ENCODE measurements around the gene KRT83. TPM values are rescaled to one million over a fixed set of nuclear protein-coding genes. Genes with fewer than 3 reads are reported as not detected.

KRT83 gene
- total and polyA plus RNA-seq, 2 of the 13 experiments (the other 11 are each of a cell fraction or from before 2014, with no cell fraction given): not detected

DNA sequence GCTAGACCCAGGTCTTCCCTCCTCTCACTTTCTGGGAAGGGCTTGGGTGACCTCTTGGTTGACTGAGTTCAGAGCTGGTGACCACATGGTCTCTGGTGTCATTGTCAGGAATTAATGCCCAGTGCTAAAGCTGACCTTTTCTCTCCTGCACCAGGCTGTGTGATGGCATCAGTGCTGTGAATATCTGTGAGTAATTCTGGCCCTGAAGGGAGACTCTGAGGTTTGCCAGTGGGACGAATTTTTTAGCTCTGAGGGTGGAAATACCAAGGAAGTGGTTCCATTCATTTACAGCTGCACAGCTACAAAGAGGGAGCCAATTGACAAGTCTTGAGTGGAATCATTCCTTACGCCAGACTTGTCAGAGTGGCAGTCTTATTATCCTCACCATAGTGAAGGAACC is 53.0 kb downstream of the KRT83 start:
- DNase-seq (ENCODE audit: low spot score) (no peak), FAIRE-seq (no peak), ATAC-seq (no peak)
- no peaks in the 10 kb centered on the region; a peak in 3 of 5 replicates for H3K27me3 ChIP-seq (ENCODE audit: control insufficient read depth in 1 of 2, insufficient read depth in 2 of 2, low read length in 2 of 2)
- WGBS (ENCODE audit: low lambda C conversion rate): 100% methylated on average over 1 of the region's 2 CpGs
- H3K4me2 ChIP-seq (ENCODE audit: low read depth, low read length): no peak overlapping the region
- H3K4me3 ChIP-seq (replicated peaks in 1 of 3; ENCODE audit: insufficient read depth in 1 of 3, low read depth in 2 of 3, low read length in 3 of 3): no peak overlapping the region
- H2AFZ ChIP-seq (ENCODE audit: low read length): no peak overlapping the region
- no peak overlapping the region for H3K27ac ChIP-seq (ENCODE audit: extremely low read length, insufficient read depth, low read length)
- ChIA-PET CTCF (ENCODE audit: low intra/inter-chr PET ratio, low total read pairs) (no interaction called here), POLR2A (no interaction called here)
- H4K20me1 ChIP-seq (ENCODE audit: insufficient read depth, low read length): no peaks in the 10 kb centered on the region
- no peaks in the 10 kb centered on the region for H3K9me3 ChIP-seq (ENCODE audit: low read length)
- intact Hi-C loops (cut with micrococcal nuclease; ENCODE audit: unreplicated experiment) (no loop called here), in situ Hi-C loops (cut with HindIII; ENCODE audit: extremely low pct_ligation_motif_present, low pct_unique_long_range_greater_than_20kb) (no loop called here)
- no peaks in the 10 kb centered on the region for H3K36me3 ChIP-seq (replicated peaks in 1 of 2; ENCODE audit: control insufficient read depth in 1 of 2, insufficient read depth in 2 of 2, low read length in 2 of 2)
- TF ChIP-seq THAP11 (CRISPR knock-in tag; IDR thresholded peaks at IDR 0.05): no peak
- TF ChIP-seq, protein P1, sequence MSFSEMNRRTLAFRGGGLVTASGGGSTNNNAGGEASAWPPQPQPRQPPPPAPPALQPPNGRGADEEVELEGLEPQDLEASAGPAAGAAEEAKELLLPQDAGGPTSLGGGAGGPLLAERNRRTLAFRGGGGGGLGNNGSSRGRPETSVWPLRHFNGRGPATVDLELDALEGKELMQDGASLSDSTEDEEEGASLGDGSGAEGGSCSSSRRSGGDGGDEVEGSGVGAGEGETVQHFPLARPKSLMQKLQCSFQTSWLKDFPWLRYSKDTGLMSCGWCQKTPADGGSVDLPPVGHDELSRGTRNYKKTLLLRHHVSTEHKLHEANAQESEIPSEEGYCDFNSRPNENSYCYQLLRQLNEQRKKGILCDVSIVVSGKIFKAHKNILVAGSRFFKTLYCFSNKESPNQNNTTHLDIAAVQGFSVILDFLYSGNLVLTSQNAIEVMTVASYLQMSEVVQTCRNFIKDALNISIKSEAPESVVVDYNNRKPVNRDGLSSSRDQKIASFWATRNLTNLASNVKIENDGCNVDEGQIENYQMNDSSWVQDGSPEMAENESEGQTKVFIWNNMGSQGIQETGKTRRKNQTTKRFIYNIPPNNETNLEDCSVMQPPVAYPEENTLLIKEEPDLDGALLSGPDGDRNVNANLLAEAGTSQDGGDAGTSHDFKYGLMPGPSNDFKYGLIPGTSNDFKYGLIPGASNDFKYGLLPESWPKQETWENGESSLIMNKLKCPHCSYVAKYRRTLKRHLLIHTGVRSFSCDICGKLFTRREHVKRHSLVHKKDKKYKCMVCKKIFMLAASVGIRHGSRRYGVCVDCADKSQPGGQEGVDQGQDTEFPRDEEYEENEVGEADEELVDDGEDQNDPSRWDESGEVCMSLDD (CRISPR knock-in tag; IDR thresholded peaks at IDR 0.05; ENCODE audit: borderline replicate concordance): no peak
- TF ChIP-seq, protein P2, sequence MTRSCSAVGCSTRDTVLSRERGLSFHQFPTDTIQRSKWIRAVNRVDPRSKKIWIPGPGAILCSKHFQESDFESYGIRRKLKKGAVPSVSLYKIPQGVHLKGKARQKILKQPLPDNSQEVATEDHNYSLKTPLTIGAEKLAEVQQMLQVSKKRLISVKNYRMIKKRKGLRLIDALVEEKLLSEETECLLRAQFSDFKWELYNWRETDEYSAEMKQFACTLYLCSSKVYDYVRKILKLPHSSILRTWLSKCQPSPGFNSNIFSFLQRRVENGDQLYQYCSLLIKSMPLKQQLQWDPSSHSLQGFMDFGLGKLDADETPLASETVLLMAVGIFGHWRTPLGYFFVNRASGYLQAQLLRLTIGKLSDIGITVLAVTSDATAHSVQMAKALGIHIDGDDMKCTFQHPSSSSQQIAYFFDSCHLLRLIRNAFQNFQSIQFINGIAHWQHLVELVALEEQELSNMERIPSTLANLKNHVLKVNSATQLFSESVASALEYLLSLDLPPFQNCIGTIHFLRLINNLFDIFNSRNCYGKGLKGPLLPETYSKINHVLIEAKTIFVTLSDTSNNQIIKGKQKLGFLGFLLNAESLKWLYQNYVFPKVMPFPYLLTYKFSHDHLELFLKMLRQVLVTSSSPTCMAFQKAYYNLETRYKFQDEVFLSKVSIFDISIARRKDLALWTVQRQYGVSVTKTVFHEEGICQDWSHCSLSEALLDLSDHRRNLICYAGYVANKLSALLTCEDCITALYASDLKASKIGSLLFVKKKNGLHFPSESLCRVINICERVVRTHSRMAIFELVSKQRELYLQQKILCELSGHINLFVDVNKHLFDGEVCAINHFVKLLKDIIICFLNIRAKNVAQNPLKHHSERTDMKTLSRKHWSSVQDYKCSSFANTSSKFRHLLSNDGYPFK (CRISPR knock-in tag; IDR thresholded peaks at IDR 0.05; ENCODE audit: borderline replicate concordance): no peak
- TF ChIP-seq ZNF605 (CRISPR knock-in tag; IDR thresholded peaks at IDR 0.05): no peak
- no peak for TF ChIP-seq ZNF850 (CRISPR knock-in tag; conservative IDR thresholded peaks at IDR 0.05)
- TF ChIP-seq ZNF772 (CRISPR knock-in tag; IDR thresholded peaks at IDR 0.05): no peak
- TF ChIP-seq, protein P3, sequence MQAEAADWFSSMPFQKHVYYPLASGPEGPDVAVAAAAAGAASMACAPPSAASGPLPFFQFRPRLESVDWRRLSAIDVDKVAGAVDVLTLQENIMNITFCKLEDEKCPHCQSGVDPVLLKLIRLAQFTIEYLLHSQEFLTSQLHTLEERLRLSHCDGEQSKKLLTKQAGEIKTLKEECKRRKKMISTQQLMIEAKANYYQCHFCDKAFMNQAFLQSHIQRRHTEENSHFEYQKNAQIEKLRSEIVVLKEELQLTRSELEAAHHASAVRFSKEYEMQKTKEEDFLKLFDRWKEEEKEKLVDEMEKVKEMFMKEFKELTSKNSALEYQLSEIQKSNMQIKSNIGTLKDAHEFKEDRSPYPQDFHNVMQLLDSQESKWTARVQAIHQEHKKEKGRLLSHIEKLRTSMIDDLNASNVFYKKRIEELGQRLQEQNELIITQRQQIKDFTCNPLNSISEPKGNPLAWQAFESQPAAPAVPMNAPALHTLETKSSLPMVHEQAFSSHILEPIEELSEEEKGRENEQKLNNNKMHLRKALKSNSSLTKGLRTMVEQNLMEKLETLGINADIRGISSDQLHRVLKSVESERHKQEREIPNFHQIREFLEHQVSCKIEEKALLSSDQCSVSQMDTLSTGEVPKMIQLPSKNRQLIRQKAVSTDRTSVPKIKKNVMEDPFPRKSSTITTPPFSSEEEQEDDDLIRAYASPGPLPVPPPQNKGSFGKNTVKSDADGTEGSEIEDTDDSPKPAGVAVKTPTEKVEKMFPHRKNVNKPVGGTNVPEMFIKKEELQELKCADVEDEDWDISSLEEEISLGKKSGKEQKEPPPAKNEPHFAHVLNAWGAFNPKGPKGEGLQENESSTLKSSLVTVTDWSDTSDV (CRISPR knock-in tag; IDR thresholded peaks at IDR 0.05): no peak
- TF ChIP-seq ZNF607 (CRISPR knock-in tag; IDR thresholded peaks at IDR 0.05; ENCODE audit: borderline replicate concordance): no peak
- no peak for TF ChIP-seq PAF1 (CRISPR knock-in tag; IDR thresholded peaks at IDR 0.05)
- no peak for TF ChIP-seq ZBTB21 (CRISPR knock-in tag; IDR thresholded peaks at IDR 0.05)
- TF ChIP-seq TBX3 (IDR thresholded peaks at IDR 0.05; ENCODE audit: borderline replicate concordance): no peak
- TF ChIP-seq, protein P4, sequence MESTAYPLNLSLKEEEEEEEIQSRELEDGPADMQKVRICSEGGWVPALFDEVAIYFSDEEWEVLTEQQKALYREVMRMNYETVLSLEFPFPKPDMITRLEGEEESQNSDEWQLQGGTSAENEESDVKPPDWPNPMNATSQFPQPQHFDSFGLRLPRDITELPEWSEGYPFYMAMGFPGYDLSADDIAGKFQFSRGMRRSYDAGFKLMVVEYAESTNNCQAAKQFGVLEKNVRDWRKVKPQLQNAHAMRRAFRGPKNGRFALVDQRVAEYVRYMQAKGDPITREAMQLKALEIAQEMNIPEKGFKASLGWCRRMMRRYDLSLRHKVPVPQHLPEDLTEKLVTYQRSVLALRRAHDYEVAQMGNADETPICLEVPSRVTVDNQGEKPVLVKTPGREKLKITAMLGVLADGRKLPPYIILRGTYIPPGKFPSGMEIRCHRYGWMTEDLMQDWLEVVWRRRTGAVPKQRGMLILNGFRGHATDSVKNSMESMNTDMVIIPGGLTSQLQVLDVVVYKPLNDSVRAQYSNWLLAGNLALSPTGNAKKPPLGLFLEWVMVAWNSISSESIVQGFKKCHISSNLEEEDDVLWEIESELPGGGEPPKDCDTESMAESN (CRISPR knock-in tag; conservative IDR thresholded peaks at IDR 0.05): no peak
- no TSS peak for BruUV-seq (replicated peaks)
- H3K79me2 ChIP-seq (ENCODE audit: insufficient read depth, low read length): no peaks in the 10 kb centered on the region
- no peaks in the 10 kb centered on the region for H3K4me1 ChIP-seq (ENCODE audit: insufficient read depth, low read length)
- H3K9ac ChIP-seq (ENCODE audit: insufficient read depth, low read depth, low read length): no peak overlapping the region

Measured in HepG2 (cell line).